GM23248 (cell line): ENCODE data around the gene ZNF445. TPM values are rescaled to one million over a fixed set of nuclear protein-coding genes. Genes with fewer than 3 reads are reported as not detected.
"Not testable (repeated sequence)": the region's sequence is repeated elsewhere in the genome, so short reads cannot be mapped to it uniquely, and the experiment has no call there.

Experiments used
- DNase-seq: peaks from one replicate; pipeline ENCODE4 v3.0.0-alpha.2; 2015
- H2AFZ ChIP-seq: fragments of 200-600 bp; sonication (generic); 2 replicates; pipeline ENCODE4 v1.6.1; 2016; ENCODE audit warnings: antibody characterized with exemption
- H3F3A ChIP-seq: fragments of 200-600 bp; sonication (generic); 2 replicates; pipeline ENCODE4 v1.6.1; 2016; ENCODE audit warnings: mild to moderate bottlenecking, antibody characterized with exemption, mixed run types; ENCODE audit not compliant: insufficient read depth
- H3K27ac ChIP-seq: fragments of 200-600 bp; sonication (generic); 2 replicates; pipeline ENCODE4 v1.5.1; 2016; ENCODE audit warnings: mild to moderate bottlenecking
- H3K27me3 ChIP-seq: fragments of 200-600 bp; sonication (generic); replicated peaks from 2 replicates; pipeline ENCODE4 v1.6.1; 2016; ENCODE audit warnings: mild to moderate bottlenecking; ENCODE audit not compliant: insufficient read depth
- H3K36me3 ChIP-seq: fragments of 200-600 bp; sonication (generic); 2 replicates; pipeline ENCODE4 v1.6.1; 2016; ENCODE audit warnings: low read depth, mild to moderate bottlenecking
- H3K4me1 ChIP-seq: fragments of 200-600 bp; sonication (generic); 2 replicates; pipeline ENCODE4 v1.6.1; 2016; ENCODE audit warnings: mild to moderate bottlenecking; ENCODE audit not compliant: insufficient read depth
- H3K4me2 ChIP-seq: fragments of 200-600 bp; sonication (generic); one replicate; pipeline ENCODE4 v1.6.1; 2016; ENCODE audit warnings: mild to moderate bottlenecking; ENCODE audit not compliant: unreplicated experiment
- H3K4me3 ChIP-seq: fragments of 200-600 bp; sonication (generic); 2 replicates; pipeline ENCODE4 v1.5.1; 2016; ENCODE audit warnings: mild to moderate bottlenecking
- H3K79me2 ChIP-seq: fragments of 200-600 bp; sonication (generic); 2 replicates; pipeline ENCODE4 v1.6.1; 2016; ENCODE audit warnings: mild to moderate bottlenecking; ENCODE audit not compliant: insufficient read depth
- H3K9ac ChIP-seq: fragments of 200-600 bp; sonication (generic); 2 replicates; pipeline ENCODE4 v1.6.1; 2016; ENCODE audit warnings: mild to moderate bottlenecking
- H3K9me2 ChIP-seq: fragments of 200-600 bp; sonication (generic); 2 replicates; pipeline ENCODE4 v1.6.1; 2016; ENCODE audit warnings: mixed run types, mild to moderate bottlenecking, moderate library complexity; ENCODE audit not compliant: insufficient read depth
- H3K9me3 ChIP-seq: fragments of 200-600 bp; sonication (generic); one replicate; pipeline ENCODE4 v1.6.1; 2017; ENCODE audit warnings: low read depth
- H4K20me1 ChIP-seq: fragments of 200-600 bp; sonication (generic); 2 replicates; pipeline ENCODE4 v1.6.0; 2016; ENCODE audit not compliant: insufficient read depth
- EZH2 ChIP-seq: fragments of 200-600 bp; sonication (generic); IDR thresholded peaks from 2 replicates; pipeline ENCODE4 v1.6.1; 2018; ENCODE audit warnings: antibody characterized with exemption, mild to moderate bottlenecking; ENCODE audit not compliant: insufficient read depth, poor library complexity, severe bottlenecking
- EZH2phosphoT487 ChIP-seq: fragments of 200-600 bp; sonication (generic); IDR thresholded peaks from 2 replicates; pipeline ENCODE4 v1.6.1; 2018; ENCODE audit warnings: antibody characterized with exemption, moderate library complexity, mild to moderate bottlenecking, low read depth; ENCODE audit not compliant: insufficient read depth
- WGBS, 2 experiments: methylation state at CpG; one replicate each; pipeline ENCODE4 v1.1.6; 2015 to 2017; ENCODE audit warnings: low lambda C conversion rate in 2 of 2, low coverage in 1 of 2; ENCODE audit errors: missing lambda C conversion rate in 2 of 2; 5-methylcytosine and 5-hydroxymethylcytosine counted together
- in situ Hi-C: fragments of 300-500 bp; cut with MboI; formaldehyde crosslinking; loops from 2 replicates; pipeline ENCODE4 v1.15.0; 2020
- polyA plus RNA-seq: library from polyadenylated mRNA; unstranded; fragments of >200 nt; fragmentation: Nextera tagmentation; extraction: Ambion mirVana; gene quantifications from 2 replicates; pipeline ENCODE4 v1.2.1, GENCODE V29; 2016
- total RNA-seq: library from RNA; depleted of rRNA; stranded (reverse); fragments of >200 nt; shearing (Covaris generic); gene quantifications from 2 replicates; pipeline ENCODE4 v1.2.3, GENCODE V29; 2014

Gene ZNF445
- total and polyA plus RNA-seq, 2 experiments from 2014 or later, result 2.2 to 5.9 TPM

- H3K79me2 ChIP-seq, result no peaks in the 10 kb centered on the region
- no peak overlapping the region for H3K27ac ChIP-seq
- H2AFZ ChIP-seq, result no peak overlapping the region
- H3K4me3 ChIP-seq, result no peak overlapping the region
- 0 out of 2 replicates have a peak, but pooled peaks cover under 1% of the 10 kb centered on the region for H3K27me3 ChIP-seq
- H4K20me1 ChIP-seq, result no peaks in the 10 kb centered on the region
- H3K4me1 ChIP-seq, result no peaks in the 10 kb centered on the region
- H3K4me2 ChIP-seq, result no peak overlapping the region
- H3K9me3 ChIP-seq, result no peaks in the 10 kb centered on the region
- no peaks in the 10 kb centered on the region for H3K36me3 ChIP-seq
- H3K9me2 ChIP-seq, result no peaks in the 10 kb centered on the region
- H3K9ac ChIP-seq, result no peak overlapping the region
- in situ Hi-C loops, result no loop called here
- DNase-seq, result no peak
- TF ChIP-seq EZH2 (no peak), EZH2phosphoT487 (no peak)
- WGBS, 2 experiments, result 65% methylated on average over 14 of the region's 14 CpGs
- H3F3A ChIP-seq, result no peaks in the 10 kb centered on the region
Observed at GRCh38 chr3:44419923-44420650, 57.4 kb downstream of the ZNF445 start.

DNA sequence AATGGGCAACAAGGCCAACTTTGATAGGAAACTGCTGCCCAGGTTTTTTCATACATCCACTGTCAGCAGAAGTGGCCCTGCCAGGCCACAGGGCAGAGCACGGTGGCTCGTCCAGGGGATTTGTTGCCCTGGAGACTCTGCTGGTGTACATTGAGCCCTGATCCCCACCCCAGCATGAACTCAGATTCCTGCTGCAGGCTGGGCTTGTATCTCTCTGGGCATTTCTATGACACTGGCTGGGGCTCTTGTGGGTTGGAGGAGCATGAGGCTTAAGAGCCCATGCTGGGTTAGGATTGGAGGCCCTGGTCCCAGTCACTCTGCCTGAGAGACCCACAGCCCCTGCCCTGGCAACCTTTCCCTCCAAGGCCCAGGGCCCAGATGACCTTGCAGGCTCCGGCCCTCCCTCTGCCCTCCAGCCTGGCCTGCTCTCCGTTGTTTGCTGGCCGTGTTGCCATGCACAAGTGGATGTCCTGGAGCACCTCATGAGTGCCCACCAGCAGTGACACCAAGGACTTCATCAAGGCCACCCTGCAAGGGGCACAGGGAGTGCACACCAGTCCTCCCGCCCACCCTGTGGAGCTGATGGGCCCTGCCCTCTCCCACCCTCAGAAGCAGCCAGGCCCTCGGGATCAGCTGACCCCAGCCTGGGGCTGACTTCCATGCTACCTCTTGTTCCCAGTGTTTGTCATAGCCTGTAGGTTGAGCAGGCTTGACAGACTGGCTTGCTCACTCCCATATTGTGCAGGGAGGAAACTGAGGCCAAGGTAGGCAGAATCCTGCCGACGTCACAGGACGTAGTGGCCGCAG lies 58.2 kb downstream of the ZNF445 start:
- WGBS, 2 experiments, result 43 to 49% methylated on average over 10 to 11 of the region's 11 CpGs
- Histone ChIP-seq H2AFZ (no peak overlapping the region), H3K9me2 (no peaks in the 10 kb centered on the region)

GRCh38 chr3:44418549-44418948 lies 58.9 kb downstream of the ZNF445 start:
- no peaks in the 10 kb centered on the region for H3K27me3 ChIP-seq
- DNase-seq, result no peak
- TF ChIP-seq EZH2 (no peak), EZH2phosphoT487 (no peak)
- H4K20me1 ChIP-seq, result no peaks in the 10 kb centered on the region
- no peak overlapping the region for H3K4me3 ChIP-seq
- H3K4me2 ChIP-seq, result no peak overlapping the region
- no peaks in the 10 kb centered on the region for H3F3A ChIP-seq
- H3K9ac ChIP-seq, result no peak overlapping the region
- no peaks in the 10 kb centered on the region for H3K36me3 ChIP-seq
- no peaks in the 10 kb centered on the region for H3K4me1 ChIP-seq
- no peaks in the 10 kb centered on the region for H3K79me2 ChIP-seq
- no peaks in the 10 kb centered on the region for H3K9me2 ChIP-seq
- no peaks in the 10 kb centered on the region for H3K9me3 ChIP-seq
- H3K27ac ChIP-seq, result no peak overlapping the region
- in situ Hi-C loops, result no loop called here
- WGBS, 2 experiments, result 37 to 46% methylated on average over 2 of the region's 2 CpGs
- no peak overlapping the region for H2AFZ ChIP-seq

More for the DNA sequence above, 58.2 kb downstream of the ZNF445 start:
- TF ChIP-seq EZH2phosphoT487 (no peak), EZH2 (no peak)
- Histone ChIP-seq H3F3A (no peaks in the 10 kb centered on the region), H3K36me3 (no peaks in the 10 kb centered on the region), H3K4me2 (no peak overlapping the region), H3K79me2 (no peaks in the 10 kb centered on the region), H3K4me3 (no peak overlapping the region), H3K9ac (no peak overlapping the region), H3K27me3 (no peaks in the 10 kb centered on the region), H3K4me1 (no peaks in the 10 kb centered on the region), H4K20me1 (no peaks in the 10 kb centered on the region), H3K9me3 (no peaks in the 10 kb centered on the region), H3K27ac (no peak overlapping the region)
- no peak for DNase-seq
- in situ Hi-C loops, result no loop called here

DNA sequence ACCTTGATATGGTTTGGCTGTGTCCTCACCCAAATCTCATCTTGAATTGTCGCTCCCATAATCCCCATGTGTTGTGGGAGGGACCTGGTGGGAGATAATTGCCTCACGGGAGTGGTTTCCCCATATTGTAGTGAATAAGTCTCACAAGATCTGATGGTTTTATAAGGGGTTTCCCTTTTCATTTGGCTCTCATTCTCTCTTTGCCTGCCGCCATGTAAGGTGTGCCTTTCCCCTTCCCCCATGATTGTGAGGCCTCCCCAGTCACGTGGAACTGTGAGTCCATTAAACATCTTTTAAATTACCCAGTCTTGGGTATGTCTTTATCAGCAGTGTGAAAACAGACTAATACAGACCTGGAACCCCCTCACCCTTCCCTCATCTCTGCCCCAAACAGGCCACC lies 59.4 kb downstream of the ZNF445 start:
- H3K27ac ChIP-seq, DNase-seq, H3K9me3 ChIP-seq, H4K20me1 ChIP-seq, H3K36me3 ChIP-seq, in situ Hi-C loops, H3F3A ChIP-seq, H3K79me2 ChIP-seq, H3K9ac ChIP-seq, H2AFZ ChIP-seq, H3K4me2 ChIP-seq, H3K4me3 ChIP-seq, H3K9me2 ChIP-seq, H3K4me1 ChIP-seq, H3K27me3 ChIP-seq: not testable (repeated sequence)
- 38 to 44% methylated on average over 4 of the region's 4 CpGs for WGBS, 2 experiments
